Liver (tissue), 9 donors: ENCODE data around the gene MALAT1. TPM values are rescaled to one million over a fixed set of nuclear protein-coding genes. Genes with fewer than 3 reads are reported as not detected.
A peak's percentile ranks its signal among the peaks of the same experiment; 100 is the strongest.

Source experiments
- DNase-seq: peaks from one replicate; pipeline ENCODE4 v3.0.0-alpha.2; 2017; ENCODE audit warnings: low spot score
- H3K27ac ChIP-seq, 2 donors: one replicate each; pipeline ENCODE4 v1.7.0; 2013; ENCODE audit warnings: inconsistent platforms in 2 of 2, low read length in 2 of 2, control low read depth in 1 of 2, low read depth in 1 of 2, mild to moderate bottlenecking in 1 of 2
- H3K27me3 ChIP-seq, 4 donors: one replicate each; pipeline versions ENCODE4 v1.6.1 to v1.7.0; 2013; ENCODE audit warnings: low read length in 3 of 4, inconsistent platforms in 1 of 4, mild to moderate bottlenecking in 1 of 4, moderate library complexity in 1 of 4; ENCODE audit not compliant: control insufficient read depth in 4 of 4, insufficient read depth in 4 of 4
- H3K36me3 ChIP-seq, 4 donors: one replicate each; pipeline versions ENCODE4 v1.6.1 to v1.7.0; 2013; ENCODE audit warnings: low read length in 3 of 4, mild to moderate bottlenecking in 3 of 4, low read depth in 1 of 4, moderate library complexity in 1 of 4; ENCODE audit not compliant: control insufficient read depth in 4 of 4, insufficient read depth in 3 of 4
- H3K4me1 ChIP-seq, 4 donors: one replicate each; pipeline versions ENCODE4 v1.6.1 to v1.7.0; 2013; ENCODE audit warnings: low read length in 3 of 4, mild to moderate bottlenecking in 3 of 4, moderate library complexity in 1 of 4; ENCODE audit not compliant: control insufficient read depth in 4 of 4, insufficient read depth in 4 of 4
- H3K4me3 ChIP-seq, 3 donors: one replicate each; pipeline versions ENCODE4 v1.6.1 to v1.7.0; 2013; ENCODE audit warnings: low read length in 3 of 3, control low read depth in 1 of 3, low read depth in 1 of 3, mild to moderate bottlenecking in 1 of 3
- H3K9ac ChIP-seq, 2 donors: one replicate each; pipeline ENCODE4 v1.7.0; 2013; ENCODE audit warnings: low read length in 2 of 2, mild to moderate bottlenecking in 2 of 2, moderate library complexity in 2 of 2, control low read depth in 1 of 2, low read depth in 1 of 2
- H3K9me3 ChIP-seq, 4 donors: one replicate each; pipeline versions ENCODE4 v1.6.1 to v1.7.0; 2013; ENCODE audit warnings: low read length in 3 of 4; ENCODE audit not compliant: control insufficient read depth in 4 of 4
- ATF3 ChIP-seq: IDR thresholded peaks from 2 replicates; pipeline ENCODE4 v1.6.1; 2016; ENCODE audit warnings: antibody characterized with exemption
- CTCF ChIP-seq: fragments of 150-350 bp; IDR thresholded peaks from 2 replicates; pipeline ENCODE4 v1.5.1; 2017; ENCODE audit warnings: improper control_type of control experiment, low read depth, low read length; ENCODE audit not compliant: missing input control
- EGR1 ChIP-seq, 2 donors: IDR thresholded peaks; 2 replicates each; pipeline ENCODE4 v1.6.1; 2016 to 2018; ENCODE audit warnings: antibody characterized with exemption in 2 of 2, low read depth in 2 of 2
- FOXA1 ChIP-seq: IDR thresholded peaks from 2 replicates; pipeline ENCODE4 v1.6.1; 2016; ENCODE audit warnings: antibody characterized with exemption
- FOXA2 ChIP-seq: IDR thresholded peaks from 2 replicates; pipeline ENCODE4 v1.6.1; 2016; ENCODE audit warnings: antibody characterized with exemption
- GABPA ChIP-seq, 2 donors: IDR thresholded peaks in 1 of 2; conservative IDR thresholded peaks in 1 of 2; 2 replicates each; pipeline ENCODE4 v1.6.1; 2016; ENCODE audit warnings: antibody characterized with exemption in 2 of 2, mild to moderate bottlenecking in 1 of 2, moderate library complexity in 1 of 2
- HNF4A ChIP-seq, 2 donors: conservative IDR thresholded peaks; 2 replicates each; pipeline ENCODE4 v1.6.1; 2016; ENCODE audit warnings: antibody characterized with exemption in 2 of 2, mild to moderate bottlenecking in 2 of 2
- HNF4G ChIP-seq: IDR thresholded peaks from 2 replicates; pipeline ENCODE4 v1.6.1; 2016; ENCODE audit warnings: antibody characterized with exemption
- JUND ChIP-seq, 2 donors: IDR thresholded peaks; 2 replicates each; pipeline ENCODE4 v1.6.1; 2016; ENCODE audit warnings: antibody characterized with exemption in 2 of 2
- MAX ChIP-seq: IDR thresholded peaks from 2 replicates; pipeline ENCODE4 v1.6.1; 2016; ENCODE audit warnings: antibody characterized with exemption
- NR2F2 ChIP-seq: IDR thresholded peaks from 2 replicates; pipeline ENCODE4 v1.6.1; 2016; ENCODE audit warnings: antibody characterized with exemption
- RAD21 ChIP-seq, 2 donors: IDR thresholded peaks; 2 replicates each; pipeline ENCODE4 v1.6.1; 2016; ENCODE audit warnings: antibody characterized with exemption in 2 of 2, mild to moderate bottlenecking in 2 of 2
- REST ChIP-seq: IDR thresholded peaks from 2 replicates; pipeline ENCODE4 v1.6.1; 2016; ENCODE audit warnings: antibody characterized with exemption, mild to moderate bottlenecking
- RXRA ChIP-seq, 2 donors: IDR thresholded peaks; 2 replicates each; pipeline ENCODE4 v1.6.1; 2017 to 2018; ENCODE audit warnings: antibody characterized with exemption in 2 of 2, mild to moderate bottlenecking in 1 of 2
- SP1 ChIP-seq: IDR thresholded peaks from 2 replicates; pipeline ENCODE4 v1.6.1; 2018; ENCODE audit warnings: antibody characterized with exemption, mild to moderate bottlenecking
- TAF1 ChIP-seq: conservative IDR thresholded peaks from 2 replicates; pipeline ENCODE4 v1.6.1; 2016; ENCODE audit warnings: antibody characterized with exemption, mild to moderate bottlenecking
- YY1 ChIP-seq: IDR thresholded peaks from 2 replicates; pipeline ENCODE4 v1.6.1; 2016; ENCODE audit warnings: antibody characterized with exemption, mild to moderate bottlenecking
- ZBTB33 ChIP-seq: IDR thresholded peaks from 2 replicates; pipeline ENCODE4 v1.6.1; 2016; ENCODE audit warnings: antibody characterized with exemption
- WGBS: extraction: QIAGEN DNeasy Blood & Tissue Kit; methylation state at CpG from one replicate; pipeline ENCODE4 v1.1.7; 2013; 5-methylcytosine and 5-hydroxymethylcytosine counted together
- polyA plus RNA-seq, 2 donors: library from polyadenylated mRNA; stranded (reverse) in 1 of 2; unstranded in 1 of 2; fragments of 200-250 nt in 1 of 2; fragments of >200 nt in 1 of 2; fragmentation: Nextera tagmentation in 1 of 2; extraction: Ambion mirVana in 1 of 2; gene quantifications; one replicate each; pipeline versions ENCODE4 v1.2.1 to v1.2.3, GENCODE V29; 2013 to 2015
- total RNA-seq, 2 donors: library from RNA; depleted of rRNA; stranded (reverse); fragments of >200 nt; gene quantifications; one replicate each; pipeline ENCODE4 v1.2.3, GENCODE V29; 2014
- donor health status: healthy.
- donor health status: healthy.
- donor health status: healthy.
- donor health status: healthy.
- donor health status: healthy.

The MALAT1 gene
- total and polyA plus RNA-seq, 4 donors: 11.9 to 8,306 (median 3,778) TPM

- Histone ChIP-seq H3K4me3 (no peak overlapping the region), H3K9ac (peak overlapping the region; percentile 22 to 81), H3K27me3 (no peaks in the 10 kb centered on the region), H3K36me3 (no peaks in the 10 kb centered on the region), H3K9me3 (no peaks in the 10 kb centered on the region), H3K27ac (peak overlapping the region; percentile 88 to 90), H3K4me1 (peaks cover 14 to 58% (median 35%) of the 10 kb centered on the region in 4 donors)
- TF ChIP-seq GABPA (IDR thresholded peaks at IDR 0.05 in 1 of 2, conservative IDR thresholded peaks at IDR 0.05 in 1 of 2) (no peak), JUND (IDR thresholded peaks at IDR 0.05) (no peak), HNF4A (conservative IDR thresholded peaks at IDR 0.05) (no peak), SP1 (peak; percentile 68), CTCF (no peak), RAD21 (IDR thresholded peaks at IDR 0.05) (peak in 1 of 2 donors; percentile 4), NR2F2 (peak; percentile 48), FOXA1 (no peak), RXRA (IDR thresholded peaks at IDR 0.05) (peak; percentile 69 to 76), ATF3 (no peak), MAX (no peak), TAF1 (no peak), EGR1 (IDR thresholded peaks at IDR 0.05; ENCODE audit: low read depth in 2 of 2) (no peak), REST (peak; percentile 34), HNF4G (no peak), FOXA2 (no peak), ZBTB33 (no peak), YY1 (peak; percentile 31)
- peak; percentile 52 for DNase-seq
- 55% methylated on average over 6 of the region's 6 CpGs for WGBS
These were observed 6.0 kb upstream of the MALAT1 start for GRCh38 chr11:65492637-65493366.
